PC-3 (cell line): ENCODE data around the gene DOCK4. TPM values are rescaled to one million over a fixed set of nuclear protein-coding genes. Genes with fewer than 3 reads are reported as not detected.

ENCODE experiments used
- ATAC-seq: fragments of 200-7000 bp; cut with Tn5 transposase; 2 replicates; pipeline ENCODE4 v1.9.1; 2020; ENCODE audit warnings: mild to moderate bottlenecking, moderate library complexity
- BruUV-seq: library from RNA; stranded (reverse); fragments of 400-500 nt; replicated peaks from 2 replicates; lab custom pipeline; 2021; lab: Mats Ljungman, UMichigan
- CTCF ChIA-PET: fragments of 300-600 bp; sonication (Branson Sonifier 250); formaldehyde crosslinking; loops from one replicate; lab custom pipeline; 2022; ENCODE audit warnings: antibody characterized with exemption; lab: Charles Lee
- POLR2A ChIA-PET: fragments of 300-600 bp; sonication (Branson Sonifier 250); formaldehyde crosslinking; loops from one replicate; lab custom pipeline; 2022; ENCODE audit warnings: antibody characterized with exemption; ENCODE audit not compliant: unreplicated experiment; lab: Charles Lee
- DNase-seq: peaks from one replicate; pipeline ENCODE4 v3.0.0-alpha.2; 2015
- H2AFZ ChIP-seq: fragments of 300-600 bp; sonication (generic); 2 replicates; pipeline ENCODE4 v1.6.0; 2016; ENCODE audit warnings: antibody characterized with exemption, low read length
- H3F3A ChIP-seq: fragments of 300-600 bp; sonication (generic); one replicate; pipeline ENCODE4 v1.6.0; 2017; ENCODE audit warnings: antibody characterized with exemption, low read length, control low read depth, mild to moderate bottlenecking; ENCODE audit not compliant: unreplicated experiment
- H3K27ac ChIP-seq: fragments of 300-600 bp; sonication (generic); 2 replicates; pipeline ENCODE4 v1.5.1; 2016; ENCODE audit warnings: mild to moderate bottlenecking, low read length
- H3K27me3 ChIP-seq: fragments of 300-600 bp; sonication (generic); 2 replicates; pipeline ENCODE4 v1.6.1; 2016; ENCODE audit warnings: low read length, mixed read lengths
- H3K36me3 ChIP-seq: fragments of 300-600 bp; sonication (generic); 2 replicates; pipeline ENCODE4 v1.6.1; 2016; ENCODE audit warnings: low read depth, mixed run types, low read length, mixed read lengths
- H3K4me1 ChIP-seq: fragments of 300-600 bp; sonication (generic); 2 replicates; pipeline ENCODE4 v1.5.1; 2016; ENCODE audit warnings: low read length; ENCODE audit not compliant: insufficient read depth
- H3K4me2 ChIP-seq: fragments of 300-600 bp; sonication (generic); 2 replicates; pipeline ENCODE4 v1.6.0; 2016; ENCODE audit warnings: low read length
- H3K4me3 ChIP-seq: fragments of 300-600 bp; sonication (generic); 2 replicates; pipeline ENCODE4 v1.5.1; 2016; ENCODE audit warnings: mild to moderate bottlenecking, low read length, mixed read lengths
- H3K79me2 ChIP-seq: fragments of 300-600 bp; sonication (generic); 2 replicates; pipeline ENCODE4 v1.6.1; 2017; ENCODE audit warnings: low read length, mixed read lengths
- H3K9ac ChIP-seq: fragments of 300-600 bp; sonication (generic); 2 replicates; pipeline ENCODE4 v1.6.0; 2016; ENCODE audit warnings: mild to moderate bottlenecking, low read length
- H3K9me2 ChIP-seq: fragments of 300-600 bp; sonication (generic); replicated peaks from 2 replicates; pipeline ENCODE4 v1.6.1; 2016; ENCODE audit warnings: mixed run types, low read length, mixed read lengths
- H3K9me3 ChIP-seq: fragments of 300-600 bp; sonication (generic); 2 replicates; pipeline ENCODE4 v1.6.1; 2016; ENCODE audit warnings: low read length, mixed read lengths
- H4K20me1 ChIP-seq: fragments of 300-600 bp; sonication (generic); 2 replicates; pipeline ENCODE4 v1.6.1; 2016; ENCODE audit warnings: low read length, mixed read lengths
- EZH2 ChIP-seq: fragments of 300-600 bp; sonication (generic); IDR thresholded peaks from one replicate; pipeline ENCODE4 v1.6.1; 2017; ENCODE audit warnings: antibody characterized with exemption, mild to moderate bottlenecking, low read length; ENCODE audit not compliant: unreplicated experiment
- EZH2phosphoT487 ChIP-seq: fragments of 300-600 bp; sonication (generic); IDR thresholded peaks from 2 replicates; pipeline ENCODE4 v1.6.1; 2018; ENCODE audit warnings: mild to moderate bottlenecking, antibody characterized with exemption, low read length, borderline replicate concordance
- intact Hi-C: fragments of 100-400 bp; cut with micrococcal nuclease; formaldehyde crosslinking; loops from 2 replicates; pipeline ENCODE4 v1.9.0; 2023
- total RNA-seq: library from RNA; depleted of rRNA; stranded (reverse); fragments of >200 nt; gene quantifications from 2 replicates; pipeline ENCODE4 v1.2.3, GENCODE V29; 2014
- TF ChIP-seq, protein P1 (sequence below): fragments of 300-600 bp; sonication (generic); conservative IDR thresholded peaks from 2 replicates; pipeline ENCODE4 v1.5.1; 2017; ENCODE audit warnings: antibody characterized with exemption, low read depth, mild to moderate bottlenecking, low read length

Gene DOCK4
- total RNA-seq, 1 experiment from 2014 or later: 25.4 TPM

DNA sequence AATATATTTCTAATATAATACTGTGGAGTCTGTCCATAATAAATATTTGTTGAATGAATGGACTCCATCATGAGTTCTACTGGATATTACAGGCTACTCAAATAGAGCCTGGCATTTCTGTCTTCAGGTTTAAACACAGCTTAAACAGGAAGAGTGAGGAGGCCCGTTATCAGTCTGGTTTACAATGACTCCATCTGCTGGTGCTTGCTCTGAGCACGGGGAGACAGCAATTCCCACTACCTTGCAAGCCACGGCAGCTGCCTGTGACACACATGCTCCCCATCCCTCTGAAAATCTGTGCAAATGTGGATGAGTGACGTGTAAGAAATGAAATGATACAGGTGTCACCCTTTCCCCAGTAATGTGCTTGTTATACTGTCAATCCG lies 350.4 kb downstream of the DOCK4 start:
- TF ChIP-seq EZH2phosphoT487: no peak
- TF ChIP-seq, protein P1, sequence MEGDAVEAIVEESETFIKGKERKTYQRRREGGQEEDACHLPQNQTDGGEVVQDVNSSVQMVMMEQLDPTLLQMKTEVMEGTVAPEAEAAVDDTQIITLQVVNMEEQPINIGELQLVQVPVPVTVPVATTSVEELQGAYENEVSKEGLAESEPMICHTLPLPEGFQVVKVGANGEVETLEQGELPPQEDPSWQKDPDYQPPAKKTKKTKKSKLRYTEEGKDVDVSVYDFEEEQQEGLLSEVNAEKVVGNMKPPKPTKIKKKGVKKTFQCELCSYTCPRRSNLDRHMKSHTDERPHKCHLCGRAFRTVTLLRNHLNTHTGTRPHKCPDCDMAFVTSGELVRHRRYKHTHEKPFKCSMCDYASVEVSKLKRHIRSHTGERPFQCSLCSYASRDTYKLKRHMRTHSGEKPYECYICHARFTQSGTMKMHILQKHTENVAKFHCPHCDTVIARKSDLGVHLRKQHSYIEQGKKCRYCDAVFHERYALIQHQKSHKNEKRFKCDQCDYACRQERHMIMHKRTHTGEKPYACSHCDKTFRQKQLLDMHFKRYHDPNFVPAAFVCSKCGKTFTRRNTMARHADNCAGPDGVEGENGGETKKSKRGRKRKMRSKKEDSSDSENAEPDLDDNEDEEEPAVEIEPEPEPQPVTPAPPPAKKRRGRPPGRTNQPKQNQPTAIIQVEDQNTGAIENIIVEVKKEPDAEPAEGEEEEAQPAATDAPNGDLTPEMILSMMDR: no peak
- no peak for TF ChIP-seq EZH2
- Histone ChIP-seq H4K20me1 (no peaks in the 10 kb centered on the region), H3K9me3 (no peaks in the 10 kb centered on the region), H3K9ac (no peak overlapping the region), H3K9me2 (no peaks in the 10 kb centered on the region), H3K36me3 (peaks cover 2% of the 10 kb centered on the region), H3F3A (no peaks in the 10 kb centered on the region), H3K79me2 (no peaks in the 10 kb centered on the region), H3K27me3 (no peaks in the 10 kb centered on the region), H3K4me2 (no peak overlapping the region), H3K27ac (no peak overlapping the region), H2AFZ (no peak overlapping the region), H3K4me3 (no peak overlapping the region), H3K4me1 (no peaks in the 10 kb centered on the region)
- ChIA-PET CTCF (interaction anchor here (0.5 to 1.9 kb wide), 14 partner anchors 12 to 544 kb away, joined by 3 to 38 read pairs (median 3); no protein-coding TSS in a partner anchor), POLR2A (no interaction called here)
- intact Hi-C loops: loop anchor here (1.0 to 5.0 kb wide), 3 partner anchors 93 to 556 kb away; partner anchors contain the start of genes DOCK4 and ZNF277
- ATAC-seq (peak; percentile 86), DNase-seq (peak; percentile 12)
- no TSS peak for BruUV-seq

DNA sequence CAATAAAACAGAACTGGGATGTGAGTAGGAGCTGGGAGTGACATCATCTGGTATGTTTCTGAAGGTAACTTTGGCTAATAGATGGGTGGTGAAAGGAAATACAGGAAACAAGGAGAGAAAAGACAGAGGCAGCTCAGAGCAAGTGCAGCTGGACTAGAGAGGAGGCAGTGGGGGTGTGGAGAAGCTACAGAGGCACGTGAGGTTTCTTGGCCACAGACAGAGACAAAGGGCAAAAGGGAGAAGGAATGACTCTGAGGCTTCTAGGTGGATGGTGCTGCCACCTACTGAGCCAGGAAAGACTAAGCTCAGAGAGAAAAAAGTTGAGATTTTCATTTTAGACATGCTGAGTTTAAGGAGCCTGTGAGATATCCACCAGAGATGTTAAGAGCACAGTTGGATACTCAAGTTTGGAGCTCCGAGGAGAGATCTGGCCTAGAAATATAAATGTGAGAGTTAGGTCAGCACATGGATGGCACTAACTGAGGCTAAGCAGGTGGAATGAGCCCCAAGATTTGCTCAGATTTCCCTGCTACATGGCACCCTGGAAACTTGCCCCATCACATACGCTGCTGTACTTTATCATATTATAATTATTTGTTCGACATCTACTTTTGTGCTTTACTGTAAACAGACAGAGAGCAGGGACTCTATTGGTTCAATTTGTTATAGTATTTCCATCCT lies 350.9 kb downstream of the DOCK4 start:
- peak; percentile 62 for DNase-seq
- H3K4me2 ChIP-seq: no peak overlapping the region
- H3K4me1 ChIP-seq: no peaks in the 10 kb centered on the region
- H3K9me3 ChIP-seq: no peaks in the 10 kb centered on the region
- no peak overlapping the region for H2AFZ ChIP-seq
- H3K4me3 ChIP-seq: no peak overlapping the region
- peaks cover 2% of the 10 kb centered on the region for H3K36me3 ChIP-seq
- H4K20me1 ChIP-seq: no peaks in the 10 kb centered on the region
- no peaks in the 10 kb centered on the region for H3F3A ChIP-seq
- CTCF ChIA-PET: interaction anchor here (0.5 to 1.9 kb wide), 16 partner anchors 13 to 682 kb away, joined by 3 to 38 read pairs (median 3); no protein-coding TSS in a partner anchor
- H3K9ac ChIP-seq: no peak overlapping the region
- H3K27me3 ChIP-seq: no peaks in the 10 kb centered on the region
- no peak overlapping the region for H3K27ac ChIP-seq
- TF ChIP-seq, protein P1: peak; percentile 71
- TF ChIP-seq EZH2: no peak
- intact Hi-C loops: loop anchor here (1.0 to 5.0 kb wide), 3 partner anchors 92 to 557 kb away; partner anchors contain the start of genes DOCK4 and ZNF277
- ATAC-seq: peak; percentile 79
- H3K9me2 ChIP-seq: no peaks in the 10 kb centered on the region
- POLR2A ChIA-PET: no interaction called here
- no TSS peak for BruUV-seq
- H3K79me2 ChIP-seq: no peaks in the 10 kb centered on the region
